Right hindlimb (tissue), 1 donor: ENCODE results near the gene LRIG1.
A peak's percentile ranks its signal among the peaks of the same experiment; 100 is the strongest.

Experiments used
- DNase-seq: peaks from one replicate; pipeline ENCODE4 v3.0.0-alpha.2; 2018

The LRIG1 gene

DNA sequence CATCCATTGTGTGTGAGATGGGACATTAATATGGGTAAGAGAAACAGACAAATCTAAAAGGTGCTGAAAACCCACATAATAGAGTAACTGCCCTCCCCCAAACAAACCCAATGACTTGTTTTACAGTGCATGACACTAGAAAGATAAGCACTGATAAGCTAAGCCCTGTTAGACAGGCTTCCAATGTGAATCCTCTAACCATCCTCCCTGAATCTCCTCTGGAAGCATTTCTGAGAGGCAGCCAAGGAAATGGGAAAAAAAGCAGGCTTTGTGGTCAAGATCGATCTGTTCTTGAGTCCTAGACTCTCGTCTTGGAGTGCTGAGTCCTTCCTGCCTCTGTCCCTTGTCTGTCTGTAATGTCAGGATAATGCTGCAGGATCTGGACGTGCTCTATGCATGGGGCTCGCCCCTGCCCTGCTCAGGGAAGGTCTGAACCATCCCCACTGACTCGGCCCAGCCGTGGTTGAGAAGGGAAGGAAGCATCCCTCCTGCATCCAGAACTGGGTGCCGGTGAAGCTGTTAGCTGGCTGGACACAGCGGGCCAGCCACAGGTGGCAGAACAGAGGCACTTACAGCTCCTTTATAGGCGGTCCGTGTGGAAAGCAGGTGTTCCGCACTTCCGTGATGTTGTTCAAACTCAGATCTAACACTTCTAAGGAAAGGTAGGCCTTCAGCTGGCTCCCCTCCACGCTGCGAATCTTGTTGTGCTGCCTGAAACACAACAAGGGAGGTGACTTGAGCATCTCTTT lies 84.1 kb downstream of the LRIG1 start:
- DNase-seq: no peak

DNA sequence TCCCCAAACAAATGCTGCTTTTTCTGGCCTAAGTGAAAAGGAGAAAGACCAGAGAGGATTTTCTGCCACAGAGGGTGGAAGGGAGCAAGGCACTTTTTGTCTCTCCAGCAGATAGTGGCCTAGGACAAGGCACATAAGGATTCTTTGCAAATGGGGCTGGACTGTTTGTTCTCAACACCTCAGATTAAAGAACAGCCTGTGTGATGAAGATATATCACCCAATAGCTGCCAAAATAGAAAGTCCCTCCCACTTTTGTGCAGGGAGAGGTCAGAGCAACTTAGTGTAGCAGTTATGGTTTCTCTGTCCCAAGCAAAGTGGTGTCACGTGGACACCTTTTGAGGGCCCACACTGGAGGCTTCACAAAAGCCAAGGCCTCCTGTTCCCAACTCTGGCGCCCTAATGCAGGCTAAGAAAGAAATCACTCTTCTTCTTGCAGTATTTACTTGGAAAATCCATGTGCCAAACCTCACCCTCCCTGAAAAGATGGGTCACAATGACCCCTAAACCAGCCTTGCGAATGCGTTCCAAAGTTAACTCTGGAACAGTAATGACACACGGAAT lies 84.9 kb downstream of the LRIG1 start:
- no peak for DNase-seq

DNA sequence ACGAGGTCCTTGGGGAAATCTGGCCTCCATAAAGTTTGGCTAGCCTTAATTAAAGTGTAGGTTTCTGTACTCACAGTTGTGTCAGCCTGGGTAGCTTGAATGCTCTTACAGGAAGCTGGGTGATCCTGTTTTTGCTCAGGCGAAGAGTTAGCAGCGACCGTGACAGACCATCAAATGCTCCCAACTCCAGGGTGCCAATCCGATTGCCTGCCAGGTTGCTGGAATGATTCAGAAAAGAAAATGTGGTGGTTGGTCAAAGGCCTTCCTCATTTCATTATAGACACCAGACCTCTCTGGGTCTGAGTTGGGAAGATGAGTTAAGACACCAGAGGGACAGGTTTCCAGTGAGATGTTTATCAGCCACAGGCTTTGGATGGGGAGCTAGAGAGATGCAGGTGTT lies 86.0 kb downstream of the LRIG1 start:
- DNase-seq: no peak

DNA sequence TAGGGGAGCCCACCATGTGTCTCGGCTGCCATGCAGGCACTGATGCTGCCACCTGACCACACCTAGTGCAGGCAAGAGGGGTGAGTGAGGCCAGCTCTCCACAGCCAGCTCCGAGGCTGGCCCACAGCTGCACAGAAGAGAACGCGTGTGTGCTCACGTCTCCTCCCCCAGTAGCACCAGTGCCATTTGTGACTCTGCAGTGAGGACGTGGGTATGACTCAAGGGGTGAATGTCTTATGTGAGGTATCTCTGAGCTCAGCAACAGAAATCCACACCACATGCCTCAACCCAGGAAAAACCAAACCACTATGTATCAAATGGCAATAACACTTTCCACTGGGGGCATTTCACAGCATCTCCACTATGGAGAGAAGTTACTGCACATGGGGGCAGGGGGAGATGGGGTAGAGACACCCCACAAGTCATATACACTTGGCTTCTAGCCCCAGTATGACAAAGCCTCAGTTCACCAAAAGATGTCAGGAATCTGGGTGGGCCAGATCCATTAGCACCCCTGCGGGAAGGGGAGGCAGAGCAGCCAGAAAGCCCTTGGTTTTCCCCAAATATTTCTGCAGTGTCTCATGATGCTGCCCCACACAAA lies 87.6 kb downstream of the LRIG1 start:
- no peak for DNase-seq

DNA sequence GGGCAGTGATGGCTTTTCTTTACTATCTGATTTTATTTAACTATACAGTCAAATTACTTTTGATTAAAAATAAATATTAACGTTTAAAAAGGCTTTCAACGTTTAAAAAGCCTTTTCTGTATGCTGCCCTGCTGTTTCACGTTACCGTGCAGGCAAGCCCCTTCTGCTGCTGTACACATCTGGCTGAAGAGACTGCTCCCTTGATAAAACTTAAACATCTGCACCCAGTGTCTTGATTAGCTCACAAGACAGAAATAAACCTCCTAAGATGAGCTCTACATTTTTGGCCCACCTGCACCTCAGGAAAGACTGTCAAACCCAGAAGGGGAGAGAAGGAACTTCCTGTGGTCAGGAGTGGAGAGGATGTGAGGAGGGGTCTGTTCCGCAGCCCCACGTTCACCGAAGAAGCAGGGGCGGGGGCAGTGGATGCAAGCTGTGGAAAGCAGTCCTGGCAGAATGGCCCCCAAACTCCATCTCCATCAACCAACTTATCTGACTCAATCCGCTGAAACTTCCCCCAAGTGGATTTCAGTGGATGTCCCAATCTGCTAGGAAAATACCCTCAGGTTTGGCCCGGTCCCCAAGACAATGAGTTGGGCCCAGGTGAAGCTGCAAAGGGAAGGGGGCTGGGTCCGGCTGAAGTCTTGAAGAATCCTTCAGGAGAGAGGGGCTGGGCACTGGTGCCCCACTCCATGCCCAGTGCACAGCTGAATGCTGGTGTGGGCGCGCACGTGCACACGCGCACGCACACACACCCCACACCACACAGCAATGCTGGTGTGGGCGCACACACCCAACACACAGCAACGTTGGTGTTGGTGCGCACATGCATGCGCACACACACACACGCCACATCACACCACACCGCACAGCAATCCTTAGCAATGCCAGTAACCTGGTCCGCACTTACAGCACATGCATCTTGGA lies 88.6 kb downstream of the LRIG1 start:
- DNase-seq: no peak

DNA sequence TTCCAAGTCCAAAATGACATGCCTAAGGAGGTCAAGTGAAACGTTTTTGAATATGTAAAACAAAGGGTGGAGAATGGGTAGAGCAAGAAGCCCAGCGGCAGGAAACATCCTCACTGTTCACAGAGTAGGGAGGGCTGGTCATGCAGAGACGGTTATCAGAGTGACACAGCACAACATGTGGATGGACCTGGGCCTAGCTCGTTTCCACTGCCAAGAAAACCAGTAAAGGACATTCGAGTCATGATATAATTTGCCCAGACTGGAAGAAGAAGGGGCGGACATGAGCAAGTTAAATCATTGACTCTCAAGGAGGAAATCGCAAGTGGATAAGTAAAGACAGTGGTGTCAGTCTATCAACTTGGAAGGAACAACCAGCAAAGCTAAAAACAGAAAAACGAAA lies 89.3 kb downstream of the LRIG1 start:
- no peak for DNase-seq

DNA sequence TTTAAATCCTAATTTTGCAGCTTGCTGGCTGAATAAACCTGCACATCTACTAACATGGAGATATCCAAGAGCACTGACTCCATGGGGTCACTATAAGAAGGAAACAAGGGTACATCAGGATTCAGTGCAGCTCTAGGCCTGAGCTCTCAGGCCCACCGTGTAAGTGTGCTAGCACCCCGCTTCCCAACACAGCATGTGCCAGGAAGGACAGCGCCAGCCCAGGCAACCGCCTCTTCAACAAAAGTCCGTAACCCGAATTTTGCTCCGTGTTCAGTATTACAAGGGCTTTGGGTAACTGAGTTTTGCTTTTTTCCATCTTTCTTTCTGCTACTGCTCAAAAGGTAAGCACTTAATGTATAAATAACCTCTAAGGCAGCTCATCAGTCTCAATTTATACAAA lies 89.8 kb downstream of the LRIG1 start:
- DNase-seq: no peak

DNA sequence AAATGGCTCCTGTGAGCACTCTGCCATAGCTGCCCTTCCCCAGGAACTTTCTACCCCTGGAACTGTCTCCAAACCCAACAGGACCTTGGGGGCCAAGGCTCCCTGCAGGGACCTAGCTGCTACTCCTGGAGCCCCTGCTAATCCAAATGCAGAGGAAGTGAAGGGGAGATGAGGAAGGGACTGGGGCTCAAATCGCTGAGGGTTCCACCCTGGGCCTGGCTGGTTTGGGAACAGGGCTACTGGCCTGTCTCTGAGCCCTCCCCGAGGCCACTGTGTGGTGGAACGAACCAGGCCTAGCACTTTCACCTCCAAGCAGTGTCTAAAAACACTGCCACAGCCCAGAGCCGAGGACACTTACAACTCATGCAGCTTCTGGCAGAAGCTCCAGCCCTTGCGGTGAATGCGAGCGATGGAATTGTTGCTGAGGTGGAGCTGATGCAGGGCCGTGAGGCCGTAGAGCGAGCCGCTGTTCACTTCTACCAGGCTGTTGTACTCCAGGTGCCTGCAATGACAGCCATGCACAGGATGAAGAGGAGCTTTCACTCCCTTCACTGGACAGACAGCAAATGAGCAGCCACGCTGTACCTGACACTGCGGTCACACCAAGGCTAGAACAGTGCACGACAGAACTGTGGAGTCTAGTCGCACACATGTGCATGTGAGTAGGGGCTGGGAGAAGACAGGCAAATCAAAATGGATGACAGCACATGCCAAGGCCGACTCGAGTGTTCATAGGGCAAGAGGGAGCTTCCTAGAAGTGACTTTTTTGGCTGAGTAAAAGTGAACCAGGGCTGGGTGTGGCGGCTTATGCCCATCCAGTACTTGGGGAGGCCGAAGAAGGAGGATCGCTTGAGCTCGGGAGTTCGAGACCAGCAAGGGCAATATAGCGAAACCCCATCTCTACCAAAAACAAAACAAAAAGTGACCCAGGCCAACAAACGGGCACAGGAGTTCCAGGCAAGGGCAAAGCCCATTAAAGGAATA lies 90.8 kb downstream of the LRIG1 start:
- DNase-seq: peak; percentile 3

DNA sequence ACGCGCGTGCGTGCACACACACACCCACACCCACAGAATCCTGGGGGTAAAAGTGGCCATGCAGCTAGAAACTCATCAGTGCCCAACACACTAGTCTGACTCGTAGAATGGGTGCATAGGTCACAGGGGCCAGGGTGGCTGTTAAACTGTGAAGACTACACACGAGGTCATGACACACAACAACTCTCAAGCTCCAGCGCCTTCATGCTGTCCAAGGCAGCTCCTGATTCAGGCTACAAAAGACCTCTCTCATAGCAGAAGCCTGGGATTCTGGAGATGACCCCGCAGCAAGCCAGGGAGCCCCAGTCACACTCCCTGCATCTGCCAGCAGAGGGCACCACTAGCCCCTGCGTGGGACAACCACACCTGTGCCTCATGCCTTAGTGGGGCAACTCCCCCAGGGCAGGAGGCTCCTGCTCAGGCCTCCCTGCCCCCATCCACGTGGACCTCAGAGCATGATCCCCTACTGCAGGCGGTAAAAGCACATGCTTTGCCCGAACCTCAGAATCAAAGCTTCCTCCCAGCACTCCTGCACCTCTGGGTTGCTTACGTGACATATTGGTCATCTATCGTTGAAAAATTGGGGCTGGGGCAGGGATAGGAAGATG lies 93.1 kb downstream of the LRIG1 start:
- DNase-seq: peak; percentile 72

DNA sequence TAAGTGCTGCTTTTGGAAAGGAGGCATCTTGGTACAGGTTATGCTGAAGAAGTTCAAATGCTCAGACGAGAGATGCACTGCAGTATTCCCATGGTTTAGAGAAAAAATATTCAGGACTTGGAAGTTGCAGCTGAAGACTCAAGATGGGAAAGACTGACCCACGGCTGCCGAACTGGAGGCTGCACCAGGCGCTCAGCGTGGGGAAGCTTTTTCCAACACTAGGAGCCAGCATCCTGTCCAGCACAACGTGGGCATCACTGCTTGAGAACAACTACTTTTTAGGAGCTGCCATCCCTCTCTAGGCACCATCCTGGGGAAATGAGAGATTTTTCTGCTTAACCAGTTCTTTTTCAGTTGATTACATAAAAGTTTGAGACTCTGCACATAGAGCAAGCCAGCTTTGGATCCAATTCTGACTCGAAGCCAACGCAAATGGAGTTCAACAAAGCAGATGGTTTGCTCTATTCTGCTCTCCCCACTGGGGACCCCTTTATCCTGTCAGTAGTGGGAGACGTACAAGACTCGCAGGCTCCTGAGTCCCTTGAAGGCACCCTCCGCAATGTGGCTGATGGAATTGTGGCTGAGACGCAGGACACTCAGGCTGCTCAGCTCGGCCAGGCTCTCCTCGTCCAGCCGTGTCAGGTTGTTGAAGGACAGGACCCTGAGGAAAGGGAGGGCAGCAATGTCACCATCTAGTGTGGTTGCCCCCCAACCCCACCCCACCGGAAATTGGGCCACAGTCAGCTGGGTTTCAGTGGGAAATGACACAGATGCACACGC lies 93.8 kb downstream of the LRIG1 start:
- DNase-seq: peak; percentile 49

DNA sequence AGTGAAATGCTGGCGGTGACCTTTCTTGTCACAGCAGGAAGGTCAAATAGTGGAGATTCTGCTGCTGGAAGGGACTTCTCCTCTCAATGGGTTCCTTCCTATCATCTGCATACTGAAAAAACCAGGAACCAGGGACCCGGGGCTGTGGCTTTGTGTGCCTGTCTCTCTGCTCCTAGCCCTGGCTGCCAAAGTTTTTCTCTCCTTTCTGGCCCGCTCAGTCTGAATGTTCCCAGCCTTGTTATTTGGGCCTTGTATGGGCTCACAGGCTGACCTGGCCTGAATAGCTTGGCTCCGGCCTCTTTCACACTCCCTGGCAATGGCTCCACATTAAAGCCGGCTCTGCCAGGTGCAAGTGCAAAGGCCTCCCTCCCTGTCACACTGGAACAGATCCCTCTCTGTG lies 94.7 kb downstream of the LRIG1 start:
- DNase-seq: peak; percentile 40

DNA sequence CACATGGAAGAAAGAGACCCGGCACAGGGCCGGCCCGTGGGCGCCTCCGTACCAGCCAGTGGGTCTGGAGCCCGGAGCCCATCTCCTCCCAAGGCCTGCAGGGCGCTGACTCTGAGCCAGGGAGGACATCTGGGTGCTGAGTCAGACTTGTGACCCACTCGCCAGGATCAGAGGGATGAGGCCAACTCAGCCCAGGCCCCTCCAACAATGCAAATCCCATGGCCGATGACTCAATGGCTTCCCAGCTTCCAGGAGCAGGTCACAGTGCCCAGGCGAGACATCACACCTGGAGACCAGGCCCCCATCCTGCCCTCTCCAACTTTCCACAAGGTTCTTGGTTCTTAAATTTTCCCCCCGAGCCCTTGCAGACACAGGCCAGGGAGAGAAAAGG lies 95.1 kb downstream of the LRIG1 start:
- peak; percentile 20 for DNase-seq

DNA sequence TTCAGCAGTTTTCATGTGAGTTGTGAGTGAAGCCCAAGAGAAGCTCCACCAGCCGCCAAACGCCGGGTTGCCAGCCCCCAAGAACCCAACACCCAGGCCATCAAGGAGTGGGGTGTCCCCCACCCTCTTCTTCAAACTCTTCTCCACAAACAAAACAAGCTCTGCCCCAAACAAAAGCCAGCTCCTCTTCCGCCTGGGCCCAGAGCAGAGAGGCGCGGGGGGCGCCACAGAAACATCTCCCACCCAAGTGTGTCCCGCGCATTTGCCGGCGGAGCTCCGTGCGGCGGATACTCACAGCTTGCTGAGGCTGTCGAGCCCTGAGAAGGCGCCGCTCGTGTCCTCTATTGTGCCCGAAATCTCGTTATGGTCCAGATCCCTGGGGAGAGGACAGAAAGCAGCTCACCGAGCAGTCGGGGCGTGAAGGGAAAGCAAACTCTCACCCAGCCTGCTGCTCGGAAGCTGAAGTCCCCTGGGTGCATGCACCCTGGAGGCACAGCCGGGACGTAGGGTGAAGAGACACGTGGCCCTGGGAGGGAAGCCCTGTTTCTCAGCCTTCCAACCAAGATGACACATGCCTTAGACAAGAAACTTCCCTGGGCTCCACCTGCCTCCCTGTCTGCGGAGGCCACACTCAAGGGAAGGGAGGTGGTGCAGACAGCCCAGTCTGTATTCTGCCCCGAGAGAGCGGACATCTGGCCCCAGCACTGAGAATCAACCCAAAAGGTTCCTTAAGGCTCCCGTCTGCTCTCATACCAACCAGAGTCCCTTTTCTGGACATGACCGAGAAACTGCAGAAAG lies 95.7 kb downstream of the LRIG1 start:
- DNase-seq: peak; percentile 11

DNA sequence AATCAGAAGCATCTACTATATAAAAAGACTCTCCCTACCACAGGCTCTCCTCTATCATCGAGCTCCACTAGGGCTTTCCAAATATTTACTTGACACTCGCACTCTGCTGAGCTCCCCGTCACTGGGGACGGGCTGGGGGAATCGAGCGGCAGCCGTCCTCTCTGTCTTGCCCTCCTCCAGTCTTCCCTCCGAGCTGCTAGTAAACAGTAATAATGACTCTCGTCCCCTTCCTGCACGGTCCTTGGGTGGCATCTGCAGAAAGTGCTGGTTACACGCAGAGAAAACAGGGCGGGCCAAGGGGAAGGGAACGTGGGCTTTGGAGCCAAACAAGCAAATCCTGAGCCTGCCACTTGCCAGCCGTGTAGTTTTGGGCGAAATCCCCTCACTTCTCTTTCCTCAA lies 96.6 kb downstream of the LRIG1 start:
- no peak for DNase-seq

DNA sequence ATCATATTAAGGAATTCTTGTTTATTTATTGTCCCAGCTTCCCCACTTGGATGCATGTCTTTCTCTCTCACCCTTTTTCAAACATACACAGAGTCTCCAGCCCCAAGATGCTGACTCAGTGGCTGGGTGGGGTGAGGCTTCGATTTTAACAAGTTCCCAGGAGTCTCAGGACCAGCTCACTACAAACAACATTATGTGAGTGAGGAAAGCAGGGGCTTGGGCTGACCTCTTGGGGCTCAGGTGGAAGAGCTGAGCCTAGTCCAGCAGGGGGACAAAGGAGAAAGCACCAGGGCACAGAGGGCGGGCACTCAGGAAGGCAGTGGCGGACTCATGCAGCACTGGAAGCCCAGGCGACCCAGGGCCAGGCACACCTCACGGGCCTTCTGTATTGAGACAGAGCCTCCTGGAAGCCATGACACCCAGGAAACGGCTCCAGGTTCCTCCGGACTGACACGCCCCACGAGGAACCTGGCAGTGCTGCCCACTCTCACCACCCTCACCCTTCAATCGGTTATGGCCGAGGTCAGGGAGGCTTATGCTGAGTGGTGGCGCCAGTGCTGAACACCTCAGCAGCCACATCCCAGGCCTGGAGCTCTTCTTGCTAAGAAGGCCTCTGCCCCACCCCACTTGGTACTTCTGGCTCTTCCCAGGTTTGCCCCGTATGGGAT lies 97.4 kb downstream of the LRIG1 start:
- DNase-seq: peak; percentile 18

DNA sequence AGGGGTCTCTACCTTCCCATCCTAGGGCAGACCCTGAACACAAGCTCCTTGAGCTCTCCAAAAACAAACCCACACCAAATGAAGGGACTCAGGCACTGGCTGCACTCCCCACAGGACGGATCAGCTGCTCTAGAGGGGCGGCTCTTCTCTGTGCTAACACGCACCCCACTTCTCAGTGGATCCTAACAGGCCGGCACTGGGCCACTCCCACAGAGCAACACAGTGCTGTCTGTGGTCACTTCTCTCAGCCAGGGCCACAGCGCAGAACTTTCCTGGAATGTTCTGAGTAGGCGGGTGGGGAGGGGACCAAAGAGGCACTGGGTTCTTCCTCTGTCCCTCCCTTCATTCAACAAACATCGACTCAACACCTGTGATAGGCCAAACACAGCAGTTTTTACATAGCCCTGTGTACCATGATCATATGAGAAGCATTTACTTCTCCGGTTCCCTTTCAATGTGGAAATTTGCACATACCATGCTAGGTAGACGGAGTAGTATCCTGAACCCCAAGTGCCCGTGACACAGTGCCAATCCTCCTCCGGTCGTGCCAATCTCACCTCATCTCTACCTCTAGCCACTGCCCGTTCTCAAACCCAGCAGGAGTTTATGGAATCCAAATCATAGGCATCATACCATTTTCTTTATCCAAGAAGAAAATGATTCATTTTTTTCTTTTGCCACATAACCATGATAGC lies 98.1 kb downstream of the LRIG1 start:
- peak; percentile 55 for DNase-seq

DNA sequence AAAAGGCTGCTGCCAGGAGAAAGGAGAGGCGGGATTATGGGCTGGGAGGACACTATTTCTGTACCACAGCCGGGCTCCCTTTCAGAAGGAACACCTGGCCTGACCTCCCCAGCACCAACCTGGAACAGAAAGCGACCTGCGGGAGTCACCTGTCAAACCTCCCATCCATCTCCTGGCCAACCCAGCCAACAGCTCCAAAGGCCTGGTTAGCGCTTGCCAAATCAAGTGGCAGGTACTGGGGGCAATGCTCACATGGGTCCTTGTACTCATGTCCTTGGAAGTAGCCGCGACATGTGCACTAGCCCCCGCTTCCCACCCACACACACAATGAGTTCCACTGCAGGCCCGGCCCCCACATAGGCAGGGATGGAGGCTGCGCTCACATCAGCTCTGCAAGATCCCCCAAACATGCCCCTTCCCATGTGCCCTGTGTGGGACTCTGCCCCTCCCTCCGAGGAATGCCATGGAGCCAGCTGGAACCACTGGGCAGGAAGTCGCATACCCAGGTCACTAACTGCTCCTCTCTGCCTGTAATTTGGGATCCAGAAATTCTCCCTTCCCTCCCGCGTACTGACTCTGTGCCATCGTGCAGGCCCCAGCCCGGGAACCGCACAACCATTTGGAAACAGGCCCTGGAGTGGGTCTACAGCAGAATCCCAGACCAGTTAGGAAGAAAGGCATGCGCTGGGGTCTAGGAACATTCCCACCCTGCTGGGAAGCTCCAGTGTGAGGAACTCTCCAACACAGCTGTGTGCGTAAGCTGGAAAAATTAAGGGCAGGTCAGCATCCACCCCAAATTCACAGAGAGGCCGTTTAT lies 98.9 kb downstream of the LRIG1 start:
- DNase-seq: peak; percentile 69

DNA sequence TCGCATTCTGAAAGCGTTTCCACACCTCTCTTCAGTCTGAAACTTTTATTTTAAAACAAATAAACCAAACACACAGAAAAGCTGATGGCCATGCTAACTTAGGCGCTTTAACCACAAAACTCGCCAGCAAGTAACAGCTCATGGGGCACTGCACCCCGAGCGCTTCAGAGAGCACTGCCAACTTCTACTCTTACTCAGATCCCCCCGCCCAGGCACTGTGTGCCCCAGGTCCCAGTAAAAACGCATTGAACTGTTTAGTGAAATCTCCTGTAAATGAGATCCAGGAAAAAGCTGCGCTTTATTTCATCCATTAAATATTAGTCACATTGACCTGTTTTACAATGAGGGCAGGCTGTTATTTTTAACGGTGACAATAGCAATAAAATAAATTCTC lies 99.7 kb downstream of the LRIG1 start:
- no peak for DNase-seq
